Measurements from ENCODE around the gene DCAF8.

- TF ChIP-seq CTCF (conservative IDR thresholded peaks at IDR 0.05) (no peak), ZFX (IDR thresholded peaks at IDR 0.05) (no peak)
Observed at GRCh38 chr1:160166166-160166868, 96.0 kb downstream of the DCAF8 start.

Data from C4-2B (cell line).